Measurements from ENCODE around the gene HSF5. TPM values are rescaled to one million over a fixed set of nuclear protein-coding genes. Genes with fewer than 3 reads are reported as not detected.
A peak's percentile ranks its signal among the peaks of the same experiment; 100 is the strongest.

Gene HSF5
- total RNA-seq, 1 donor from 2014 or later, result not detected

DNA sequence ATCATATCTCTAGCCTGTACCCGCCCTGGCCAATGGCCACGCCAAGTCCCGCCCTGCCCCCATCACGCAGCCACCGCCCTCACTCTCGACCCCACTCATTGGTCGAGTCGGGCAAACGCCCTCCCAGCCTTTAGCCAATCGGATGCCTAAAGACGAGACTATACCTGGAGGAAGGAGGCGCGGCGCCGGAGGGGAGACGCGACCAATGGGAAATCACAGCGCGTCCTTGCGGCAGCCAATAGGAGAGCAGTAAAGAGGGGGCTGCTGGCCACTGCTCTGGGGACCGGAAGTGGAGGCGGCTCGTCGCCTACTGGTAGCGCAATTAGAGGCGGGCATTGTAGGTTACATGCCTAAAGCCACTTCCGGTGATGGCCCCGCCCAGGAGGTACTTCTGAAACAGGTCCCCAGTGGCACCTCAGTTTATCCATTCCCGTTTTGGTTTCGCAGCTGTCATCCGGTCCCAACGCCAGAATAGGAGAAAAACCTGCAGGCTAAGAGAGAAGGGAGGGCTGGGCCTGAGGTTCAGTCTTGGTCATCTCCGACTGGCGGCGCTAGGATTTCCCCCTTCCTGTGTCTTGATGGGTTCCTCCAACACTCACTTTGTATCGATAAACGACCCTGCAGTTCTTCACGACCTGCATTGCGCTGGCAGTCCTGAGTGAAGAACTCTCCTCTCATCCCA is 29.9 kb upstream of the HSF5 start:
- peak overlapping the region; percentile 98 for H3K4me3 Mint-ChIP-seq
- Histone ChIP-seq H3K9me3 (ENCODE audit: low read depth) (no peaks in the 10 kb centered on the region), H3K4me1 (peaks cover 18% of the 10 kb centered on the region), H4K20me1 (ENCODE audit: low read depth) (peaks cover 8% of the 10 kb centered on the region), H2AFZ (replicated peaks) (peak overlapping the region; percentile 97), H3F3A (ENCODE audit: low read depth) (peaks cover 36% of the 10 kb centered on the region), H3K4me2 (peak overlapping the region; percentile 88), H3K36me3 (no peaks in the 10 kb centered on the region), H3K9ac (peak overlapping the region; percentile 76), H3K27me3 (no peaks in the 10 kb centered on the region), H3K4me3 (peak overlapping the region; percentile 92), H3K79me2 (ENCODE audit: low read depth) (peaks cover 25% of the 10 kb centered on the region), H3K27ac (peak overlapping the region; percentile 84)
- peaks cover 1% of the 10 kb centered on the region for H3K36me3 Mint-ChIP-seq
- peak; percentile 100 for DNase-seq (ENCODE audit: low spot score)
- TF ChIP-seq, protein P1, sequence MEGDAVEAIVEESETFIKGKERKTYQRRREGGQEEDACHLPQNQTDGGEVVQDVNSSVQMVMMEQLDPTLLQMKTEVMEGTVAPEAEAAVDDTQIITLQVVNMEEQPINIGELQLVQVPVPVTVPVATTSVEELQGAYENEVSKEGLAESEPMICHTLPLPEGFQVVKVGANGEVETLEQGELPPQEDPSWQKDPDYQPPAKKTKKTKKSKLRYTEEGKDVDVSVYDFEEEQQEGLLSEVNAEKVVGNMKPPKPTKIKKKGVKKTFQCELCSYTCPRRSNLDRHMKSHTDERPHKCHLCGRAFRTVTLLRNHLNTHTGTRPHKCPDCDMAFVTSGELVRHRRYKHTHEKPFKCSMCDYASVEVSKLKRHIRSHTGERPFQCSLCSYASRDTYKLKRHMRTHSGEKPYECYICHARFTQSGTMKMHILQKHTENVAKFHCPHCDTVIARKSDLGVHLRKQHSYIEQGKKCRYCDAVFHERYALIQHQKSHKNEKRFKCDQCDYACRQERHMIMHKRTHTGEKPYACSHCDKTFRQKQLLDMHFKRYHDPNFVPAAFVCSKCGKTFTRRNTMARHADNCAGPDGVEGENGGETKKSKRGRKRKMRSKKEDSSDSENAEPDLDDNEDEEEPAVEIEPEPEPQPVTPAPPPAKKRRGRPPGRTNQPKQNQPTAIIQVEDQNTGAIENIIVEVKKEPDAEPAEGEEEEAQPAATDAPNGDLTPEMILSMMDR (IDR thresholded peaks at IDR 0.05), result no peak
- H3K9me3 Mint-ChIP-seq, result no peaks in the 10 kb centered on the region
- peaks cover 31% of the 10 kb centered on the region for H3K4me1 Mint-ChIP-seq
- peaks cover 8% of the 10 kb centered on the region for H3K27me3 Mint-ChIP-seq (ENCODE audit: insufficient read depth, low read depth)
- H3K27ac Mint-ChIP-seq, result peak overlapping the region; percentile 88

DNA sequence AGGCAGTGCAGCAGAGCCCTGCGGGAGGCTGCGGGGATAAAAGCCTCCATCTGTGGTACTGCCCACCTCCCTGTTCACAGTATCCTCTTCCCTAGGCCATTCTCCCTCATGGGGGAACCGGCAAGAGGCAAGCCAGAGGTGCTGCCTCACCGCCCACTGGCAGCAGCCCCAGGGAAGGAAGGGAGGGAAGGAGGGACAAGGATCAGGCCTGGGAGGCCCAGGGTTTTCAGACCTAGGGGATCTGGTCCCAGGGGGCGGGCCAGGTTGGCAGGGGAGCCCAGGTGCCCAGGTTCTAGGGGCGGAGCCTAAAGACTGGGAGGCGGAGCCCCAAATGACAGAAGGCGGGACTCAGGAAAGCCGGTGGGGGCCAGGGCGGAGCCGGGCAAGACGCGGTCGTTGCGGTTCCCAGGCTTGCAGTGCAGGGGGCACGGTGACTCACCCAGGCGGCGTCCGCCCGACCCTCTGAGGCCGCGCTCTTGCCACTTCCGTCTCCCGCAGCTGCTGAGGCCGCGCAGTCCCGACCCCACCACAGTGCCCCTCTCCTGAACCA is 29.2 kb upstream of the HSF5 start:
- H3K4me3 Mint-ChIP-seq, result peak overlapping the region; percentile 98
- H4K20me1 ChIP-seq (ENCODE audit: low read depth), result peaks cover 14% of the 10 kb centered on the region
- peak overlapping the region; percentile 72 for H3K27ac Mint-ChIP-seq
- H3K36me3 Mint-ChIP-seq, result peaks cover 5% of the 10 kb centered on the region
- no peaks in the 10 kb centered on the region for H3K27me3 ChIP-seq
- peak overlapping the region; percentile 89 for H3K27ac ChIP-seq
- H3K4me1 Mint-ChIP-seq, result peaks cover 35% of the 10 kb centered on the region
- DNase-seq (ENCODE audit: low spot score), result no peak
- H3K27me3 Mint-ChIP-seq (ENCODE audit: insufficient read depth, low read depth), result peaks cover 13% of the 10 kb centered on the region
- H3F3A ChIP-seq (ENCODE audit: low read depth), result peaks cover 36% of the 10 kb centered on the region
- no peaks in the 10 kb centered on the region for H3K9me3 Mint-ChIP-seq
- H3K4me3 ChIP-seq, result peak overlapping the region; percentile 82
- peak overlapping the region; percentile 18 for H2AFZ ChIP-seq (replicated peaks)
- H3K9me3 ChIP-seq (ENCODE audit: low read depth), result no peaks in the 10 kb centered on the region
- H3K36me3 ChIP-seq, result no peaks in the 10 kb centered on the region
- TF ChIP-seq EZH2phosphoT487 (IDR thresholded peaks at IDR 0.05), result no peak
- TF ChIP-seq, protein P1 (IDR thresholded peaks at IDR 0.05), result no peak
- TF ChIP-seq EZH2 (IDR thresholded peaks at IDR 0.05), result no peak
- peak overlapping the region; percentile 84 for H3K9ac ChIP-seq
- peaks cover 21% of the 10 kb centered on the region for H3K4me1 ChIP-seq
- peak overlapping the region; percentile 80 for H3K4me2 ChIP-seq
- peaks cover 31% of the 10 kb centered on the region for H3K79me2 ChIP-seq (ENCODE audit: low read depth)

DNA sequence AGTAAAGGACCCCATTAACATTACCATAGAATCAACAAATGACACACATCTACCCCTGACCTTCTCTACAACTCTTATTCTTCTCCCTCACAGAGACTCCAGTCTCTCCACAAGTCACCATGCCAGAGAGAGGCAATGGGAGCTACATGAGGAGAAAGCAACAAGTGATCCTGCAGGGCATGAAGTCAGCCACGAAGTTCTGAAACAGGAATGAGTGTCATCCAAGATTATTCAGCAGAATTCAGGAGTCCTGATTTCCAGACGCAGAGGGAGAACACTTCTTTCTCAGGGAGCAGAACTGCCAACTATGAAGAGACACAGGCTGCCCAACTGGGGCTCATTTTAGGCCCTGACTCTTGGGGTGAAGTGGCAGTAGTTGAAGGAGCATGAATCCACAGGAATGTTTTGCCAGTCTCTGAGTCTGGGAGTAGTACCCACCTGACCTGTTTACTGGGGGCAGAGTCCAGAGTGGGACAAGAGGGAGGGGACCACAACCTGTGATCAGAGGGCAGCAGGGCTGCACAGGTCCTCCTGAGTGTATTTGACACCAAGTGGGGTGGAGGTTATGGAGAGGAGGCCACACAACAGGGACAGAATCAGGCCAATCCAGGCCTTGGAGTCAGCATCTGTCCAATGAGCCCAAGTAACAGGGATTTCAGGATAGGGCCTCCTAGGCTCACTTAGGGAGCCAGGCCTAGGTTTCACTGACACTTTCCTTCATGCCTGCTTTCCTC is 28.6 kb upstream of the HSF5 start:
- H3K4me2 ChIP-seq, result peak overlapping the region; percentile 80
- Mint-ChIP-seq H3K9me3 (no peaks in the 10 kb centered on the region), H3K27me3 (ENCODE audit: insufficient read depth, low read depth) (peaks cover 13% of the 10 kb centered on the region), H3K4me3 (peak overlapping the region; percentile 98), H3K27ac (peak overlapping the region; percentile 42), H3K4me1 (peaks cover 35% of the 10 kb centered on the region), H3K36me3 (peaks cover 5% of the 10 kb centered on the region)
- peak overlapping the region; percentile 89 for H3K27ac ChIP-seq
- no peak for DNase-seq (ENCODE audit: low spot score)
- peaks cover 18% of the 10 kb centered on the region for H4K20me1 ChIP-seq (ENCODE audit: low read depth)
- peaks cover 21% of the 10 kb centered on the region for H3K4me1 ChIP-seq
- peak overlapping the region; percentile 84 for H3K9ac ChIP-seq
- no peaks in the 10 kb centered on the region for H3K36me3 ChIP-seq
- H3F3A ChIP-seq (ENCODE audit: low read depth), result peaks cover 36% of the 10 kb centered on the region
- peaks cover 35% of the 10 kb centered on the region for H3K79me2 ChIP-seq (ENCODE audit: low read depth)
- no peak overlapping the region for H2AFZ ChIP-seq (replicated peaks)
- no peaks in the 10 kb centered on the region for H3K9me3 ChIP-seq (ENCODE audit: low read depth)
- TF ChIP-seq, protein P1 (IDR thresholded peaks at IDR 0.05), result no peak
- TF ChIP-seq EZH2 (IDR thresholded peaks at IDR 0.05) (no peak), EZH2phosphoT487 (IDR thresholded peaks at IDR 0.05) (no peak)
- H3K27me3 ChIP-seq, result no peaks in the 10 kb centered on the region
- peak overlapping the region; percentile 82 for H3K4me3 ChIP-seq

Measured in neural progenitor cell (in vitro differentiated cells).